ENCODE data around the gene SS18L1.

- TF ChIP-seq EZH2 (IDR thresholded peaks at IDR 0.05; ENCODE audit: borderline replicate concordance): no peak
- no peak for TF ChIP-seq CTCF (IDR thresholded peaks at IDR 0.05; ENCODE audit: poor library complexity)
- no peak for TF ChIP-seq EZH2phosphoT487 (IDR thresholded peaks at IDR 0.05; ENCODE audit: low read depth, severe bottlenecking, unreplicated experiment)
Observed at GRCh38 chr20:62217913-62218773, 74.6 kb downstream of the SS18L1 start.
